HG03064 (cell line): ENCODE measurements around the gene SUGCT.
"Not testable (repeated sequence)": the region's sequence is repeated elsewhere in the genome, so short reads cannot be mapped to it uniquely, and the experiment has no call there.

Experiments
- ATAC-seq: cut with Tn5 transposase; IDR thresholded peaks from one replicate; pipeline ENCODE4 v1.9.1; 2021; ENCODE audit warnings: low read depth; ENCODE audit not compliant: unreplicated experiment

The SUGCT gene

GRCh38 chr7:40382145-40382544 lies 247.3 kb downstream of the SUGCT start:
- no peak for ATAC-seq

DNA sequence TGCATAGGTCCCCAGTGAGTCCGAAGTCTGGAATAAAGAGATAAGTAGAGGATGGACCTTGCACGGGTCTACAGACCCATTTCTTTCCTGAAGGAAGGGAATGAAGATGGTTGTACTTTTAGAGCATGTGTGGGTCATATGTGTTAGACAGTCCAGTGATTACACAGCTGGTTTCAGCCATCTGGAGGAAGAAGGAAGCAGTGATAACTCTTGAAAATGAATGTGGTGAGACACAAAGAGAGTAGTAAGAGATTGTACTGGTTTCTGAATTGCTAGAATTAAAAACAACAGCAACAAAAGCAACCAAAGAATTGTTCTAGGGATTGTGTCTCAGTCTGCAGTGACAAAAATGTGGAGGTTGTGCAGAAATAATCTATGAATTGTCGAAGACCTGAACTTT lies 258.9 kb downstream of the SUGCT start:
- ATAC-seq, result no peak

GRCh38 chr7:40394400-40394799 lies 259.6 kb downstream of the SUGCT start:
- no peak for ATAC-seq

DNA sequence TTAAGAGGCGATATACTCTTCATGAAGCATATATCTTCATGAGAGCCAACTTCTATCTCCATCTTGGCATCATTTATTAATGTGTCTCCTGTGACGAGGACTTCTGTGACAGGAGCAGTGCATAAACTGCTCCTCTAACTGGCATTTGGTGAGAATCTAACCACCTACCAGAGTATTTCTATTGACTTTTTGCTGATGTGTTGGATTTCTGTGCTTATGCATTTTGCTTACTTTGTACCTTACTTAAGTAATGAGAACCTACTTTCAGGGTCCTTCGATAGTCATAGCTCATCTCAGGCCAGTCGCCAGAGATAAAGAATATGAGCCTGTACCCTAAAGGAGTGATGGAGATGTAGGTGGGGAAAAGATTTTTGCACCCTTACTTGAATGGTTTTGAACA lies 265.7 kb downstream of the SUGCT start:
- ATAC-seq, result no peak

DNA sequence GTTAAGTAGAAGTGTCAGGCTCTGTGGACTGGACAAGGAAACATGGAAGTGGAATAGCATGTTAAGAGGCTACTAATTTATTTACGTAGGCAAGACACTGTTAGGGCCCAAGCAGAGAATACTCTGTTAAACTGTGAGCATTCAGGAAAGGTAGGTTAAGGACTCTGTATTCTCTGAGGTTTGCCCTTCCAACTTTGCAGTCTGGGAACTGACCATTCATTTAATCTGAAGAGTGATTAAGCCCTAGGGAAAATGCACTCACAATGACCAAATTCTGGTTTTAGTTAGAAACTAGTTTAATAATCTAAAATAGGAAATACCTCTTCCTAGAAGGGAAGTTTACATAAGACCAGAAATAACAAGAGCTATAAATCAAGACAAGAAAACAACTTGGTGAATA lies 266.6 kb downstream of the SUGCT start:
- no peak for ATAC-seq

- ATAC-seq, result no peak
These were observed 267.9 kb downstream of the SUGCT start for GRCh38 chr7:40402661-40403060.

DNA sequence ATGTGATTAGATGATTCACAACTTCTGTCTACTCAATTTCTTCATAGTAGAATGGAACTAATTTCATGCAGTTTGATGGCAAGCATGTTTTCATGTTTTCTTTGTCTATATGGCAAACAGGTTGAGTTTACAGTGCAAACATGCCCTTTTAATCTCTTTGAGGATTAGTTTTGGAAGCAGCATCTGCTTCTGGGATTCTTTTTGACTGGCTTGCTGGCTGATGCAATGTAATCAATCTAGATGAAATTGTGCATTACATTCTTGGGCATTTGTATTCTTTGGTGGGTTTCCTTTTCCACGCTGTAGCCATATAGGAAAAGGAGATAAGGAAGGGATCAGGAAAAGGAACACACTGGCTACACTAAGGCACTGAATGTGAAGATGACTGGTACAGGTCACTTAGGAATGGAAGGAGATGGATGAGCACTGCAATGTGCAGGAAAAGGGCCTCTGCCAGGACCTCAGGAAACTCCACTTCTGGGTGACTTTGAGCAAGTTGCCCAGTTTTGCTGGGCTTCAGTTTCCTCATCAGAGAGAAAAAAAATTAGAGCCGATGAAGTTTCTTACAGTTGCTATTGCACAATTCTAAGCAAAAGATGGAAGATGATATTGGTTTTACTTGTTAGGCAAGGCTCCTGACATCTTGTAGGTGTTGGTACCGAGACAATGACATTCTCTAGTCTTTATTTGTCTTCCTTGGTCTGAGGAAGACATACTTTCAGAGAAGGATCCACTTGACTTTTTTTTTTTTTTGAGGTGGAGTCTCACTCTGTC lies 269.1 kb downstream of the SUGCT start:
- ATAC-seq, result no peak

- no peak for ATAC-seq
These were observed 271.2 kb downstream of the SUGCT start for GRCh38 chr7:40405991-40406390.

- no peak for ATAC-seq
These were observed 277.5 kb downstream of the SUGCT start for GRCh38 chr7:40412323-40412722.

DNA sequence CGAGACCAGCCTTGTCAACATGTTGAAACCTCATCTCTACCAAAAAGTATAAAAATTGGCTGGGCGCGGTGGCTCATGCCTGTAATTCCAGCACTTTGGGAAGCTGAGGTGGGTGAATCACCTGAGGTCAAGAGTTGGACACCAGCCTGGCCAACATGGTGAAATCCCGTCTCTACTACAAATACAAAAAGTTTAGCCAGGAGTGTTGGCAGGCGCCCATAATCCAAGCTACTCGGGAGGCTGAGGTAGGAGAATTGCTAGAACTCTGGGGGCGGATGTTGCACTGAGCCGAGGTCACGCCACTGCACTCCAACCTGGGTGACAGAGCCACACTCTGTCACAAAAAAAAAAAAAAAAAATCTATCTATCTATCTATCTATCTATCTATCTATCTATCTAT lies 279.9 kb downstream of the SUGCT start:
- ATAC-seq, result not testable (repeated sequence)

DNA sequence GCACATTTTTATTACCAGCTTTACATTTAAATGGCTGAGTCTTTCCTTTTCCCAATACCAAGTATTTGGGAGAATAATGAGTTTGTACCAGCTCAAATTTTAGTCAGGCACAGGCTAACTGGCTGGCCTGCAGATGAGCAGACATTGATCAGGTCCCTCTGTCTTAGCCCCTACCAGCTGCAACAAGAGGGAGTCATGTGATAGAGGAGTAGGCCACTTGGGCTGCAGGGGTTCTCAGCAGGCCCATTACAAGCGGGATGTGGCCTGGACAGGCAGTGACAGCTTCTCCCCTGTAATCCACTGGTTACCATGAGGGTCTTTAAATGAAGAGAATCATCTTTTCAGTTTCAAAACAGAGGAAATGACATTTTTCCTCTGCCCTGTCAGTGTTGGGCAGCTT lies 283.6 kb downstream of the SUGCT start:
- ATAC-seq, result no peak

DNA sequence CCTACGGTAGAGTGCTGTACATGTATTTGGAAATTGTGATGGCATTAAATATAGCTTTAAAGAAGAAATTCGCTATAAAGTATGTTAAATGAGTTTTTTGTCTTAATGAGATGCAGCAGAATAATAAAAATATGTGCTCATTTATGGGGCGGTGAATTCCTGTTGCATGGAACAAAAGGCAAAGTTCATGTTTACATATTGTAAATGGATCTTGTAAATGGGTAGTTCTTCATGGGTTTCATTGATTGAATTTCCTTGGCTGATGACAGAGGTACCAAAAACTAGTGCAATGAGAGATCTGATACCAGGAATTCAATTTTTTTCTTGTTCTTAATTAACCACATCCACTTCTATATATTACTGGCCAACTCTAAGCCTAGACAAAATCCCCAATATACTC lies 284.2 kb downstream of the SUGCT start:
- ATAC-seq, result no peak

- ATAC-seq, result no peak
These were observed 285.0 kb downstream of the SUGCT start for GRCh38 chr7:40419806-40420205.

DNA sequence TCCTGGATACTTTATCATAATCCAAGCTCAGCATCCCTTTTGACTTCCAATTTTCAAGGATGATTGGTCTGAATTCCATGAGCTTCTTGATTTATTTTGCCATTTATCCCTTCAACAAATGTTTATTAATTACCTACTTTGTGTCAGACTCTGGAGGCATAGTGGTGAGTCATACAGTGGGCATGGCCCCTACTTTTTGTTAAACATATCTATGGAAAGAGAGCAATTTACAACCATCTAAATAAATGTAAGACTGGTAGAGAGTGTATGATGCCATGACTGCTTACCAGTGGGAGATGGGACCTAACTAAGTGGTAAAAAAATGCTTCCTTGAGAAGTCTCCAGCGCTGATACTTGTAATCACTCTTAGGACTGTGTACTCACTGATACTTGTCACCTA lies 286.6 kb downstream of the SUGCT start:
- no peak for ATAC-seq

DNA sequence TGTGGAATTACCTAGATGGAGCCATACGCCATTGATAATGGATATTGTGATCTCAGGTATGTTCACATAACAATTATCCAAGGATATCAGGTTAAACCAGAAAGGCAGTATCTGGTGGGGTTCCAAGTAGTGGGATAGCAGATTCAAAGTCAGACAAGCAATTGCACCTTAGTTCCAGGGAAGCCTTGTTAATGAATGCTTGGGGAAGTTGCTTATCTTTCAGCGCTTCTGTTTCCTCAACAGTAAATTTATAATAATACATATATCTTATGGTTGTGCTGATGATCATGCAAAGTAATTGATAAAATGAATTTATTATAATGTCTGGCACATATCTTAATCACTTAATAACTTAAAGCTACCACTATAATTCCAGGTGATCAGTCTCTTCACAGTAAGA lies 290.9 kb downstream of the SUGCT start:
- ATAC-seq, result no peak

DNA sequence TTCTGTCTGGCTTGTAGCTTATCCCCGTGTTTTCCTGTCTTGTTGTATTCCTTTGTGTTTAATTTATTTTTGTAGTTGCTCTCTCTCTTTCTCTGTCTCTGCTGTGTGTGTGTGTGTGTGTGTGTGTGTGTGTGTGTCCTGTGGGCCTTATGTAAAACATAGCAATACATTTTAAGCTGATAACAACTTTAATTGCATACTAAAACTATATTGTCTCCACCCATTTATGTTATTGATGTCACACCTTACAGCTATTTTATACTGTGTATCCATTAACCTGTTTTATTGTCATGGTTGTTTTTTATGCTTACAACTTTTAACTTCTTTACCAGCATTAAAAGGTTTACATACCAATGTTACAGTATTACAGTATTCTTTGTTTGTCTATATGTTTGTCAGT lies 293.6 kb downstream of the SUGCT start:
- no peak for ATAC-seq

- ATAC-seq, result no peak
These were observed 295.0 kb downstream of the SUGCT start for GRCh38 chr7:40429826-40430225.

DNA sequence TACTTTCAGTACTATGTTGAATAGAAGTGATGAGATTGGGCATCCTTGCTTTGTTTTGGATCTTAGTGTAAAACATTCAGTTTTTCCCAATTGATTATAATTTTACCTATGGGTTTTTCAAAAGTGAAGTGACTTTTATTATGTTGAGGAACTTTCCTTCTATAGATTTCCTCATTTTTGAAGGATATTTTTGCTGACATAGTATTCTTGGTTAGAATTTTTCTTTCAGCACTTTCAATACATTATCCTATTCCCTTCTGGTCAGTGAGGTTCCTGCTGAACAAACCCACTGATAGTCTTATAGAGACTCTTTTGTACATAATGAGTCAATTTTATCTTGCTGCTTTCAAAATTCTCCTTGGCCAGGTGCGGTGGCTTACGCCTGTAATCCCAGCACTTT lies 297.2 kb downstream of the SUGCT start:
- no peak for ATAC-seq

GRCh38 chr7:40436710-40437109 lies 301.9 kb downstream of the SUGCT start:
- no peak for ATAC-seq

GRCh38 chr7:40437498-40437897 lies 302.7 kb downstream of the SUGCT start:
- no peak for ATAC-seq

DNA sequence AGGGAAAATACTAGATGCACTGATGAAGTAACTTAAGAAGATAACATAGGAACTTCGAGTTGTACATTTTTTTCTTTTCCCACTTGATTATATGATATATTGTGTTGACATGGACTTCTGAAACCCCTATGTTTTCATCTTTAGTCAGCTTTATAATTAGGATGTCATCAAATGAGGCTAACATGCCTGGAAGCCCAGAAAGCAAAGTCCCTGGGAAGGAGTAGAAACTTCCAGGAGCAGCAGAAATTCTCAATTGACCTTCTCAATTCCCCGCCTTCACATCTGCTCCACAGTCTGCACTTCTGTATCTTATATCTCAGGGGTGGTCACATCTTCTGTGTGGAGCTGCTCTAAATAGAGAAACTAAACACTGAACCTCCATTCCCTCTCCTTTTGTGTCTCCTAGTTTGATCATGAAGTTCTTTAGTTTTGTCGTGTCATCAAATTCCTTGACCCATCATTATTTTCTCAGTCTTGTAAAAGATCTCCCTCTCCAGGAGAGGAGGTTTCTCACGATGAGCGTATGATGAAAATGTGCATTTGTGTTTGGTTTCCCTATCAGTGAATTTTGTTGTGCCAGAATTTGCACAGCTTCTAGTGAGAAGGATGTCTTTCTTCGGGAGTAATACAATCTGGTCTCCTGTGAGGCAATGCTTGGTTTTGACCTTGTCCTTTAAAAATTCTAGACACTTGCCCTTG lies 303.3 kb downstream of the SUGCT start:
- no peak for ATAC-seq

GRCh38 chr7:40439686-40440085 lies 304.9 kb downstream of the SUGCT start:
- no peak for ATAC-seq
